CD14-positive monocyte (primary cell): ENCODE measurements around the gene TMC3. TPM values are rescaled to one million over a fixed set of nuclear protein-coding genes. Genes with fewer than 3 reads are reported as not detected.

Experiments used
- DNase-seq, 3 donors: peaks; one replicate each; pipeline ENCODE4 v3.0.0-alpha.2; 2011 to 2022
- H2AFZ ChIP-seq: 2 replicates; pipeline ENCODE4 v1.6.0; 2012; ENCODE audit warnings: mild to moderate bottlenecking, low read depth, low read length, inconsistent platforms; ENCODE audit not compliant: insufficient read depth, poor library complexity, severe bottlenecking
- H3K27ac ChIP-seq, 2 donors: 1 replicate in 1 of 2; 2 replicates in 1 of 2; pipeline ENCODE4 v1.5.1; 2012 to 2013; ENCODE audit warnings: low read length in 2 of 2, control low read depth in 1 of 2, inconsistent platforms in 1 of 2, low read depth in 1 of 2, mild to moderate bottlenecking in 1 of 2
- H3K27me3 ChIP-seq, 2 donors: one replicate each; pipeline versions ENCODE4 v1.6.0 to v1.6.1; 2011 to 2013; ENCODE audit warnings: low read length in 2 of 2; ENCODE audit not compliant: control insufficient read depth in 2 of 2, insufficient read depth in 2 of 2
- H3K36me3 ChIP-seq, 2 donors: replicated peaks in 1 of 2; 1 replicate in 1 of 2; 2 replicates in 1 of 2; pipeline versions ENCODE4 v1.5.1 to v1.6.1; 2012 to 2013; ENCODE audit warnings: low read length in 2 of 2, control low read depth in 1 of 2, inconsistent platforms in 1 of 2, mild to moderate bottlenecking in 1 of 2; ENCODE audit not compliant: insufficient read depth in 2 of 2, control insufficient read depth in 1 of 2
- H3K4me1 ChIP-seq, 2 donors: 1 replicate in 1 of 2; 2 replicates in 1 of 2; pipeline versions ENCODE4 v1.5.1 to v1.6.1; 2012 to 2013; ENCODE audit warnings: low read length in 2 of 2, control low read depth in 1 of 2, inconsistent platforms in 1 of 2, mild to moderate bottlenecking in 1 of 2, moderate library complexity in 1 of 2; ENCODE audit not compliant: insufficient read depth in 2 of 2, control insufficient read depth in 1 of 2
- H3K4me2 ChIP-seq: replicated peaks from 2 replicates; pipeline ENCODE3; 2012; ENCODE audit warnings: low read length, moderate library complexity, mild to moderate bottlenecking; ENCODE audit not compliant: poor library complexity, severe bottlenecking; ENCODE audit errors: extremely low read depth
- H3K4me3 ChIP-seq, 3 experiments: fragments of 200-600 bp in 1 of 3; sonication (generic) in 1 of 3; replicated peaks in 1 of 3; 1 replicate in 2 of 3; 2 replicates in 1 of 3; pipeline ENCODE4 v1.5.1; 2011 to 2013; ENCODE audit warnings: low read length in 3 of 3, mild to moderate bottlenecking in 3 of 3, control low read depth in 2 of 3, low read depth in 2 of 3, inconsistent platforms in 1 of 3, moderate library complexity in 1 of 3
- H3K79me2 ChIP-seq: 2 replicates; pipeline ENCODE4 v1.6.0; 2012; ENCODE audit warnings: mild to moderate bottlenecking, control low read depth, inconsistent platforms, low read length, moderate library complexity; ENCODE audit not compliant: insufficient read depth
- H3K9ac ChIP-seq: 2 replicates; pipeline ENCODE4 v1.6.0; 2017; ENCODE audit warnings: low read length, mild to moderate bottlenecking; ENCODE audit not compliant: insufficient read depth, poor library complexity, severe bottlenecking
- H3K9me3 ChIP-seq, 2 donors: replicated peaks in 1 of 2; 1 replicate in 1 of 2; 2 replicates in 1 of 2; pipeline versions ENCODE4 v1.5.1 to v1.6.1; 2012 to 2013; ENCODE audit warnings: low read length in 2 of 2, control low read depth in 1 of 2; ENCODE audit not compliant: control insufficient read depth in 1 of 2, insufficient read depth in 1 of 2
- H4K20me1 ChIP-seq: 2 replicates; pipeline ENCODE4 v1.6.0; 2012; ENCODE audit warnings: mild to moderate bottlenecking, low read length, control low read depth, moderate library complexity; ENCODE audit not compliant: insufficient read depth
- H3K27ac Mint-ChIP-seq, 7 donors: one replicate each; pipeline ENCODE4 v1.8.0; 2020; ENCODE audit warnings: mild to moderate bottlenecking in 7 of 7, mixed read lengths in 7 of 7, moderate library complexity in 6 of 7, inconsistent platforms in 2 of 7
- H3K27me3 Mint-ChIP-seq, 3 donors: one replicate each; pipeline ENCODE4 v1.8.0; 2021 to 2022; ENCODE audit warnings: low read depth in 3 of 3, mild to moderate bottlenecking in 3 of 3, mixed read lengths in 3 of 3, moderate library complexity in 3 of 3, inconsistent platforms in 1 of 3
- H3K36me3 Mint-ChIP-seq, 2 donors: one replicate each; pipeline ENCODE4 v1.8.0; 2020; ENCODE audit warnings: mixed read lengths in 2 of 2, inconsistent platforms in 1 of 2, mild to moderate bottlenecking in 1 of 2
- H3K4me1 Mint-ChIP-seq: one replicate; pipeline ENCODE4 v1.8.0; 2020; ENCODE audit warnings: mild to moderate bottlenecking, mixed read lengths
- H3K4me3 Mint-ChIP-seq, 2 donors: one replicate each; pipeline ENCODE4 v1.8.0; 2020; ENCODE audit warnings: mild to moderate bottlenecking in 2 of 2, mixed read lengths in 2 of 2, moderate library complexity in 1 of 2
- H3K9me3 Mint-ChIP-seq, 7 donors: one replicate each; pipeline ENCODE4 v1.8.0; 2020 to 2022; ENCODE audit warnings: mixed read lengths in 7 of 7, mild to moderate bottlenecking in 6 of 7, moderate library complexity in 6 of 7, inconsistent platforms in 2 of 7
- WGBS: methylation state at CpG from one replicate; pipeline ENCODE4 v1.1.5; 2013; ENCODE audit warnings: missing lambda C conversion rate; ENCODE audit not compliant: insufficient coverage; 5-methylcytosine and 5-hydroxymethylcytosine counted together
- intact Hi-C, 2 donors: fragments of 100-400 bp; cut with micrococcal nuclease; formaldehyde crosslinking; loops; one replicate each; pipeline versions ENCODE4 v1.15.0 to v1.15.1; 2023
- polyA plus RNA-seq, 3 donors: library from polyadenylated mRNA; depleted of rRNA in 1 of 3; unstranded in 2 of 3; stranded (reverse) in 1 of 3; fragments of 300-500 nt in 2 of 3; fragments of >200 nt in 1 of 3; fragmentation: Illumina TruSeq in 2 of 3; gene quantifications; 1 replicate in 2 of 3; 2 replicates in 1 of 3; pipeline ENCODE4 v1.2.3, GENCODE V29; 2012 to 2021
- TF ChIP-seq, protein P1 (sequence below): fragments of 200-600 bp; IDR thresholded peaks from one replicate; pipeline ENCODE4 v1.8.0; 2022; ENCODE audit warnings: antibody characterized with exemption, mild to moderate bottlenecking

TMC3 gene
- polyA plus RNA-seq, 3 donors, result not detected

DNA sequence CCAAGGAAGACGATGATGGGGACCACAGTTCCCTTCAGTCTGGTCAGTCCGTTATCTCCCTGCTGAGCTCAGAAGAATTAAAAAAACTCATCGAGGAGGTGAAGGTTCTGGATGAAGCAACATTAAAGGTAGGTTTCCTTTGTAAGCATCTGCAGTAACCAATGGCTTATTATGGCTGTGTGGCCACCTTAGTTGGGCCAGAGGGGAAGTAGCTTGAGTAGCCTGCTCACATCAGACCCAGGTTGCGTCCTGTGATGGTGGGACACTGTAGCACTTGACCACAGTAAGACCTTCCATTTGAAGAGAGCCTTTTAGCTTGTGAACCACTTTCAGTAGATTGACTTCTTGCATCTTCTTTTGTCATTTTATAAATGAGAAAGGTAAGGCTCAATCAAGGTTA, 72.6 kb downstream of the TMC3 start:
- Mint-ChIP-seq H3K36me3 (peaks cover 73 to 85% of the 10 kb centered on the region in 2 donors), H3K27me3 (peaks cover 0 to 2% (median 0%) of the 10 kb centered on the region in 3 donors), H3K9me3 (no peaks in the 10 kb centered on the region), H3K4me3 (peak overlapping the region; percentile 65 to 99), H3K4me1 (peaks cover 92% of the 10 kb centered on the region), H3K27ac (peak overlapping the region; percentile 97 to 99 (median 99))
- intact Hi-C loops, result loop anchor here in 1 of 2 donors (10.0 kb wide), 1 partner anchor 1327 kb away; the partner anchor contains the start of gene BCL2A1
- no peak overlapping the region for H2AFZ ChIP-seq
- H3K36me3 ChIP-seq, result peaks cover 52 to 63% of the 10 kb centered on the region in 2 donors
- WGBS, result 87% methylated on average over 4 of the region's 4 CpGs
- DNase-seq, result no peak
- peak overlapping the region; percentile 94 to 95 for H3K27ac ChIP-seq
- H3K4me2 ChIP-seq, result peak overlapping the region; percentile 91
- peak overlapping the region; percentile 55 for H3K9ac ChIP-seq
- no peaks in the 10 kb centered on the region for H3K27me3 ChIP-seq
- H4K20me1 ChIP-seq, result peaks cover 85% of the 10 kb centered on the region
- no peaks in the 10 kb centered on the region for H3K9me3 ChIP-seq
- H3K4me3 ChIP-seq, result peak overlapping the region in 1 of 3 experiments; percentile 91
- H3K79me2 ChIP-seq, result peaks cover 87% of the 10 kb centered on the region
- TF ChIP-seq, protein P1, sequence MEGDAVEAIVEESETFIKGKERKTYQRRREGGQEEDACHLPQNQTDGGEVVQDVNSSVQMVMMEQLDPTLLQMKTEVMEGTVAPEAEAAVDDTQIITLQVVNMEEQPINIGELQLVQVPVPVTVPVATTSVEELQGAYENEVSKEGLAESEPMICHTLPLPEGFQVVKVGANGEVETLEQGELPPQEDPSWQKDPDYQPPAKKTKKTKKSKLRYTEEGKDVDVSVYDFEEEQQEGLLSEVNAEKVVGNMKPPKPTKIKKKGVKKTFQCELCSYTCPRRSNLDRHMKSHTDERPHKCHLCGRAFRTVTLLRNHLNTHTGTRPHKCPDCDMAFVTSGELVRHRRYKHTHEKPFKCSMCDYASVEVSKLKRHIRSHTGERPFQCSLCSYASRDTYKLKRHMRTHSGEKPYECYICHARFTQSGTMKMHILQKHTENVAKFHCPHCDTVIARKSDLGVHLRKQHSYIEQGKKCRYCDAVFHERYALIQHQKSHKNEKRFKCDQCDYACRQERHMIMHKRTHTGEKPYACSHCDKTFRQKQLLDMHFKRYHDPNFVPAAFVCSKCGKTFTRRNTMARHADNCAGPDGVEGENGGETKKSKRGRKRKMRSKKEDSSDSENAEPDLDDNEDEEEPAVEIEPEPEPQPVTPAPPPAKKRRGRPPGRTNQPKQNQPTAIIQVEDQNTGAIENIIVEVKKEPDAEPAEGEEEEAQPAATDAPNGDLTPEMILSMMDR, result no peak
- peaks cover 85 to 93% of the 10 kb centered on the region in 2 donors for H3K4me1 ChIP-seq

DNA sequence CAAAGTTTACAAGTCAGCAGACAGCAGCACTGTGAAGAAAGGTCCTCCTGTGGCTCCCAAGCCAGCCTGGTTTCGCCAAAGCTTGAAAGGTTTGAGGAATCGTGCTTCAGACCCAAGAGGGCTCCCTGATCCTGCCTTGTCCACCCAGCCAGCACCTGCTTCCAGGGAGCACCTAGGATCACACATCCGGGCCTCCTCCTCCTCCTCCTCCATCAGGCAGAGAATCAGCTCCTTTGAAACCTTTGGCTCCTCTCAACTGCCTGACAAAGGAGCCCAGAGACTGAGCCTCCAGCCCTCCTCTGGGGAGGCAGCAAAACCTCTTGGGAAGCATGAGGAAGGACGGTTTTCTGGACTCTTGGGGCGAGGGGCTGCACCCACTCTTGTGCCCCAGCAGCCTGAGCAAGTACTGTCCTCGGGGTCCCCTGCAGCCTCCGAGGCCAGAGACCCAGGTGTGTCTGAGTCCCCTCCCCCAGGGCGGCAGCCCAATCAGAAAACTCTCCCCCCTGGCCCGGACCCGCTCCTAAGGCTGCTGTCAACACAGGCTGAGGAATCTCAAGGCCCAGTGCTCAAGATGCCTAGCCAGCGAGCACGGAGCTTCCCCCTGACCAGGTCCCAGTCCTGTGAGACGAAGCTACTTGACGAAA, 74.3 kb downstream of the TMC3 start:
- TF ChIP-seq, protein P1, result no peak
- H3K79me2 ChIP-seq, result peaks cover 84% of the 10 kb centered on the region
- H3K4me2 ChIP-seq, result peak overlapping the region; percentile 91
- H4K20me1 ChIP-seq, result peaks cover 69% of the 10 kb centered on the region
- no peak for DNase-seq
- WGBS, result 34% methylated on average over 13 of the region's 14 CpGs
- H3K36me3 ChIP-seq, result peaks cover 35 to 47% of the 10 kb centered on the region in 2 donors
- peak overlapping the region; percentile 49 to 97 for H3K27ac ChIP-seq
- no peaks in the 10 kb centered on the region for H3K9me3 Mint-ChIP-seq
- H3K9ac ChIP-seq, result peak overlapping the region; percentile 84
- peak overlapping the region; percentile 98 to 99 (median 99) for H3K27ac Mint-ChIP-seq
- H3K4me3 ChIP-seq, result peak overlapping the region; percentile 67 to 91 (median 78)
- H3K27me3 Mint-ChIP-seq, result peaks cover 0 to 6% (median 2%) of the 10 kb centered on the region in 3 donors
- no peaks in the 10 kb centered on the region for H3K27me3 ChIP-seq
- H3K4me1 Mint-ChIP-seq, result peaks cover 99% of the 10 kb centered on the region
- peak overlapping the region; percentile 97 to 99 for H3K4me3 Mint-ChIP-seq
- H3K9me3 ChIP-seq, result no peaks in the 10 kb centered on the region
- H3K36me3 Mint-ChIP-seq, result peaks cover 57 to 68% of the 10 kb centered on the region in 2 donors
- no peak overlapping the region for H2AFZ ChIP-seq
- peaks cover 95 to 100% of the 10 kb centered on the region in 2 donors for H3K4me1 ChIP-seq
- intact Hi-C loops, result loop anchor here in 1 of 2 donors (5.0 to 10.0 kb wide), 3 partner anchors 33 to 1325 kb away; partner anchors contain the start of genes BCL2A1 and TLNRD1
